HL-60 (cell line): ENCODE data around the gene CFAP99.

Experiments used
- DNase-seq, 2 experiments: peaks; one replicate each; pipeline ENCODE4 v3.0.0-alpha.2; 2010 to 2020; ENCODE audit warnings: low read depth in 1 of 2, low spot score in 1 of 2
- H3K27ac ChIP-seq: fragments of 250-450 bp; sonication (Bioruptor Pico); replicated peaks from 2 replicates; pipeline ENCODE4 v1.5.1; 2020; ENCODE audit warnings: mild to moderate bottlenecking, moderate library complexity
- H3K27me3 ChIP-seq: fragments of 250-450 bp; sonication (Bioruptor Pico); 2 replicates; pipeline ENCODE4 v1.5.1; 2021; ENCODE audit warnings: mild to moderate bottlenecking, moderate library complexity; ENCODE audit not compliant: insufficient read depth, poor library complexity, severe bottlenecking
- H3K4me3 ChIP-seq: replicated peaks from 2 replicates; pipeline ENCODE4 v1.5.1; 2011; ENCODE audit warnings: mild to moderate bottlenecking, control low read depth, low read length; ENCODE audit not compliant: insufficient read depth
- GABPA ChIP-seq: IDR thresholded peaks from 2 replicates; pipeline ENCODE4 v1.6.1; 2012; ENCODE audit warnings: low read depth
- POLR2AphosphoS5 ChIP-seq: IDR thresholded peaks from 2 replicates; pipeline ENCODE4 v1.6.1; 2012; ENCODE audit warnings: low read depth
- SPI1 ChIP-seq: IDR thresholded peaks from 2 replicates; pipeline ENCODE4 v1.6.1; 2012; ENCODE audit warnings: low read depth, mild to moderate bottlenecking, borderline replicate concordance
- TF ChIP-seq, protein P1 (sequence below): IDR thresholded peaks from one replicate; pipeline ENCODE4 v1.5.1; 2011; ENCODE audit warnings: low read length, control low read depth, inconsistent platforms; ENCODE audit not compliant: insufficient read depth
- TF ChIP-seq, protein P2 (sequence below): IDR thresholded peaks from 2 replicates; pipeline ENCODE4 v1.6.1; 2012; ENCODE audit warnings: low read depth; ENCODE audit not compliant: insufficient replicate concordance

Gene CFAP99

DNA sequence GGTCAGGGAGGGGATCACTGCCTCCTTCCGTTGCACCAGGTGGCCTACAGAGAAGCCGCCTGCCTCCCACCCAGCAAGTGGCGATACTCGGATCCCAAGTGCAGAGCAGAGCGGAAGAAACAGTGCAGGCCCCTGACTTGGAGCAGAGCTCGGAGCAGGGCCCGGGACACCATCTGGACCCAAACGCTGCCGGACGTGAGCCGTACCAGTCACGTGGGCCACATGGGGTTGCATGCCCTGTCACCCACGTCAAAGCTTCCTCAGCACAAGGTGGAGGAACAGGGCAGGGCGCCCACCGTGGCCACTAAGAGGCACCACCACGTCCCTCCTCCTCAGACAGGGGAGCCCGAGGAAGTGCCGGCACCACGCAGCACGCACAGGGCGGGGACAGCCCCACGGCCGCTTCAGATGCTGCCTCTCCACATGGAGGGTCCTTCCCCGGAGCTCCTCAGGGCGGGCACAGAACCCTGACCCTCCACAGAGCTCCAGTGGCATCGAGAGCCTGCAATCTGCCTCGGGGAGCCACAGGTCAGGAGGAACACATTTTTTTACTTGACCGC lies 19.0 kb upstream of the CFAP99 start:
- DNase-seq: no peak
- TF ChIP-seq POLR2AphosphoS5 (no peak), SPI1 (no peak), GABPA (no peak)
- TF ChIP-seq, protein P1, sequence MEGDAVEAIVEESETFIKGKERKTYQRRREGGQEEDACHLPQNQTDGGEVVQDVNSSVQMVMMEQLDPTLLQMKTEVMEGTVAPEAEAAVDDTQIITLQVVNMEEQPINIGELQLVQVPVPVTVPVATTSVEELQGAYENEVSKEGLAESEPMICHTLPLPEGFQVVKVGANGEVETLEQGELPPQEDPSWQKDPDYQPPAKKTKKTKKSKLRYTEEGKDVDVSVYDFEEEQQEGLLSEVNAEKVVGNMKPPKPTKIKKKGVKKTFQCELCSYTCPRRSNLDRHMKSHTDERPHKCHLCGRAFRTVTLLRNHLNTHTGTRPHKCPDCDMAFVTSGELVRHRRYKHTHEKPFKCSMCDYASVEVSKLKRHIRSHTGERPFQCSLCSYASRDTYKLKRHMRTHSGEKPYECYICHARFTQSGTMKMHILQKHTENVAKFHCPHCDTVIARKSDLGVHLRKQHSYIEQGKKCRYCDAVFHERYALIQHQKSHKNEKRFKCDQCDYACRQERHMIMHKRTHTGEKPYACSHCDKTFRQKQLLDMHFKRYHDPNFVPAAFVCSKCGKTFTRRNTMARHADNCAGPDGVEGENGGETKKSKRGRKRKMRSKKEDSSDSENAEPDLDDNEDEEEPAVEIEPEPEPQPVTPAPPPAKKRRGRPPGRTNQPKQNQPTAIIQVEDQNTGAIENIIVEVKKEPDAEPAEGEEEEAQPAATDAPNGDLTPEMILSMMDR: no peak
- TF ChIP-seq, protein P2, sequence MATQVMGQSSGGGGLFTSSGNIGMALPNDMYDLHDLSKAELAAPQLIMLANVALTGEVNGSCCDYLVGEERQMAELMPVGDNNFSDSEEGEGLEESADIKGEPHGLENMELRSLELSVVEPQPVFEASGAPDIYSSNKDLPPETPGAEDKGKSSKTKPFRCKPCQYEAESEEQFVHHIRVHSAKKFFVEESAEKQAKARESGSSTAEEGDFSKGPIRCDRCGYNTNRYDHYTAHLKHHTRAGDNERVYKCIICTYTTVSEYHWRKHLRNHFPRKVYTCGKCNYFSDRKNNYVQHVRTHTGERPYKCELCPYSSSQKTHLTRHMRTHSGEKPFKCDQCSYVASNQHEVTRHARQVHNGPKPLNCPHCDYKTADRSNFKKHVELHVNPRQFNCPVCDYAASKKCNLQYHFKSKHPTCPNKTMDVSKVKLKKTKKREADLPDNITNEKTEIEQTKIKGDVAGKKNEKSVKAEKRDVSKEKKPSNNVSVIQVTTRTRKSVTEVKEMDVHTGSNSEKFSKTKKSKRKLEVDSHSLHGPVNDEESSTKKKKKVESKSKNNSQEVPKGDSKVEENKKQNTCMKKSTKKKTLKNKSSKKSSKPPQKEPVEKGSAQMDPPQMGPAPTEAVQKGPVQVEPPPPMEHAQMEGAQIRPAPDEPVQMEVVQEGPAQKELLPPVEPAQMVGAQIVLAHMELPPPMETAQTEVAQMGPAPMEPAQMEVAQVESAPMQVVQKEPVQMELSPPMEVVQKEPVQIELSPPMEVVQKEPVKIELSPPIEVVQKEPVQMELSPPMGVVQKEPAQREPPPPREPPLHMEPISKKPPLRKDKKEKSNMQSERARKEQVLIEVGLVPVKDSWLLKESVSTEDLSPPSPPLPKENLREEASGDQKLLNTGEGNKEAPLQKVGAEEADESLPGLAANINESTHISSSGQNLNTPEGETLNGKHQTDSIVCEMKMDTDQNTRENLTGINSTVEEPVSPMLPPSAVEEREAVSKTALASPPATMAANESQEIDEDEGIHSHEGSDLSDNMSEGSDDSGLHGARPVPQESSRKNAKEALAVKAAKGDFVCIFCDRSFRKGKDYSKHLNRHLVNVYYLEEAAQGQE: no peak
- Histone ChIP-seq H3K27me3 (no peaks in the 10 kb centered on the region), H3K27ac (no peak overlapping the region), H3K4me3 (no peak overlapping the region)

DNA sequence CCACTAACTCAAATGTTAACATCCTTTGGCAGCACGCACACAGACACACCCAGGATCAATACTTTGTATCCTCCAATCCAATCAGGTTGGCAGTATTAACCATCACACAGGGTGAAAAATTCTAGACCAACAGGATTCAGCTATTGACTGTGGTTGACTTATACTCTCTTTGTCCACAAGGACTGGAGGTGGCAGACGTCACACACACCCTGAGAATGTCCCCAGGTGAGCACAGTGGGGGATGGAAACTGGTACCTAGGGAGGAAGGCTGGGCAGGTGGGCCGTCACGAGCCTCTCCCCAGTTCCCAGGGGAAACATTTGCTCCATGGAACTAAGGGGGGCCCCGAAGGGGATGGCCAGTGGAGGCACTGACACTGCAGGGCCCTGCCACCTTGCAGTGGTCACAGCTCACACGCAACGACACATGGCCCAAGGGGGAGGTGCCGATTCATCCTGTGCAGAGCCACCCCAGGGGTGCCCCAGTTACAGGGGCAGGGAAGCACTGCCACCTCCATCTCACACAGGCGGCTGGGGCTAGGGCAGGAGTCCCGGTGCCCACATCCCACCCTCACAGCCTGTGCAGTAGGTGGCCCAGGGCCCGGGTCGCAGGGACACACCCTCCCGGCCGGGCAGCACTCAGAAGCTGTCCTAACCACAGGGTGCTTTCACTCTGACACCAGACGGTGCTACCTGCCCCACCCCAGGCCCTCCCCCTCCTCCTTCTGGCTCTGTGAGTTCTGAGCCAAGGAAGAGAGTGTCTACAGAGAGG lies 17.7 kb upstream of the CFAP99 start:
- Histone ChIP-seq H3K4me3 (no peak overlapping the region), H3K27ac (no peak overlapping the region), H3K27me3 (no peaks in the 10 kb centered on the region)
- DNase-seq: no peak
- TF ChIP-seq POLR2AphosphoS5: no peak
- no peak for TF ChIP-seq GABPA
- TF ChIP-seq, protein P1: no peak
- TF ChIP-seq, protein P2: no peak
- no peak for TF ChIP-seq SPI1

DNA sequence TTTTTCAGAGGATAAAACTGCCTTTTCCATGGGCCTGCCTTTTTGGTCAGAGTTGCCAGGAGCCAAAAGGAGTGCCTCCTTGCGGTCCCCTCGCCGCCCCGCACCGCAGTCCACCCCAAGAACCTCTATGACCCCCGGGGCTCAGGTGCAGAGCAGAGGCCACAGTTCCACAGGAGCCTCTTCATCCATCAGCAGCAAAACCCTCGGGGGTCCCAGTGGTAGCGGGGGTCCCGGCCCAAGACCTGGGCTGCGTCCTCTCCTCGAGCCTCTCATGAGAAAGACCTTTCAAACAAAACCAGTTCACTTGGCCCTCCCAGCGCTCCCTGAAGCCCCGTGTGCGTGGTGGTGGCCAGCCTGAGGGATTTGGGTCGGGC lies 17.2 kb upstream of the CFAP99 start:
- H3K27ac ChIP-seq: no peak overlapping the region
- DNase-seq: no peak
- H3K4me3 ChIP-seq: no peak overlapping the region
- no peak for TF ChIP-seq GABPA
- TF ChIP-seq SPI1: no peak
- TF ChIP-seq, protein P2: no peak
- no peak for TF ChIP-seq POLR2AphosphoS5
- TF ChIP-seq, protein P1: no peak
- H3K27me3 ChIP-seq: no peaks in the 10 kb centered on the region
